ENCODE data around the gene IFNA1.

IFNA1 gene

DNA sequence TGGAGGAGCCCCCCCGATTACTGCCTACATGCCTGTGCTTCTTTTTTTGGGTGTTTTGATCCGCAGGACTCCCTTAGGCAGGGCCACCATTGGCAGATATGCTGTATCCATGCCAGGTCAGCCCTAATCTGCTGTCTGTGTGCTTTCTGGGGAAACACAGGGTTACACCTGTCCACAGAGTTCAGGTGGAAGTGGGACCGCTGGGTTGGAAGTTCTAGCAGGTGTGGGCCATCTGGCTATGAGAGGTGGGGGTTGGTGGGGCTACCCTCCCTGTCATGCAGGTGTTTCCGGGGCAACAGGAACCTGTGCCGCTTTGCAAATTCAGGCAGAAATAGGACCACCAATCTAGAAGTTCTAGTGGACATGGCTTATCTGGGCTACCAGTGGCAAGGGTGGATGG is 24.9 kb downstream of the IFNA1 start:
- TF ChIP-seq, protein P1, sequence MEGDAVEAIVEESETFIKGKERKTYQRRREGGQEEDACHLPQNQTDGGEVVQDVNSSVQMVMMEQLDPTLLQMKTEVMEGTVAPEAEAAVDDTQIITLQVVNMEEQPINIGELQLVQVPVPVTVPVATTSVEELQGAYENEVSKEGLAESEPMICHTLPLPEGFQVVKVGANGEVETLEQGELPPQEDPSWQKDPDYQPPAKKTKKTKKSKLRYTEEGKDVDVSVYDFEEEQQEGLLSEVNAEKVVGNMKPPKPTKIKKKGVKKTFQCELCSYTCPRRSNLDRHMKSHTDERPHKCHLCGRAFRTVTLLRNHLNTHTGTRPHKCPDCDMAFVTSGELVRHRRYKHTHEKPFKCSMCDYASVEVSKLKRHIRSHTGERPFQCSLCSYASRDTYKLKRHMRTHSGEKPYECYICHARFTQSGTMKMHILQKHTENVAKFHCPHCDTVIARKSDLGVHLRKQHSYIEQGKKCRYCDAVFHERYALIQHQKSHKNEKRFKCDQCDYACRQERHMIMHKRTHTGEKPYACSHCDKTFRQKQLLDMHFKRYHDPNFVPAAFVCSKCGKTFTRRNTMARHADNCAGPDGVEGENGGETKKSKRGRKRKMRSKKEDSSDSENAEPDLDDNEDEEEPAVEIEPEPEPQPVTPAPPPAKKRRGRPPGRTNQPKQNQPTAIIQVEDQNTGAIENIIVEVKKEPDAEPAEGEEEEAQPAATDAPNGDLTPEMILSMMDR (IDR thresholded peaks at IDR 0.05; ENCODE audit: control insufficient read depth, extremely low read depth, insufficient read depth): no peak
- H3K4me3 ChIP-seq (ENCODE audit: low read depth, low read length): no peak overlapping the region
- no peak for DNase-seq (ENCODE audit: low read depth)

DNA sequence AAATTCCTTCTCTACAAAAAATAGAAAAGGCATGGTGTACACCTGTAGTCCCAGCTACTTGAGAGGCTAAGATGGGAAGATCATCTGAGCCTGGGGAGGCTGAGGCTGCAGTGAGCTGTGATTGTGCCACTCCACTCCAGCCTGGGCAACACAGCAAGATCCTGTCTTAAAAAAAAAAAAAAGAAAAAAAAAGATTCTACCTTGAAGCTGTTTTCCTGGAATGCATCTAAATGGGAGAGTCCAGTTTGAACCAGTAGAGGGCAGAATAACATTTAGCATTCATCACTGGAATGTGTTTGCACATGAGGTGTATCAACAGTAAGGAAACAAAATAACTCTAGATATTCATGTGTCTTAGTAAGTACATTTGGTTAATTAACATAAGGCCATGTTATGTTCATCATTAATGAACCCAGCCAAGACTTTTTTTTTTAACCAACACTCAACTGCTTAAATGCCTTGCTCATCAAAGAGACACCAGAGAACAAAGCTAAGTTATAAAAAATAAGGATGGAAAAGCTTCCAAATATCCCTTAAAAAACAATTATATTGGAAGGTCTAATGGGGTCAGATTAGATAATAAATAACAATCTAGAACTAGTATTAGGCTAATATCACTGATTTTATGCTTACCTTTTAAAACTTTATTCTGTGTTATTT is 25.8 kb downstream of the IFNA1 start:
- no peak overlapping the region for H3K4me3 ChIP-seq (ENCODE audit: low read depth, low read length)
- DNase-seq (ENCODE audit: low read depth): peak; percentile 23
- TF ChIP-seq, protein P1 (IDR thresholded peaks at IDR 0.05; ENCODE audit: control insufficient read depth, extremely low read depth, insufficient read depth): peak; percentile 79

DNA sequence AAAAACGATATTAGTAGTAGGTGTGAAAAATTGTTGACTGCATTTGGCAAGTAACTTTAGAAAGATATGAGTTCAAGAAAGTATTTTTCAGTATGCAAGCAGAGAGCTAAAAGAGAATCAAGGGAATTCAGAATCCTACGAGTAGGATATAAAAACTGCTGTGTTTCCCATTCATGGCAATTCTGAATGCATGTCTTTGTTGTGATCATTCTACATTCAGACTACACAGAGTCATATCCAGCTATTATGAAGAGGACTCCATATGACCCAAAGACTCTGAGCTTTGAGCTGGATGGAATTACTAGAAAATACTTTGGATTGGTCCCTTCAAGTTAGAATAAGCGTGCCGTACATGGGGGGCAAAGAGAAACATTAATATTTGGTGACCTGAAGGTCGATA is 29.9 kb downstream of the IFNA1 start:
- no peak overlapping the region for H3K4me3 ChIP-seq (ENCODE audit: low read depth, low read length)
- no peak for DNase-seq (ENCODE audit: low read depth)
- TF ChIP-seq, protein P1 (IDR thresholded peaks at IDR 0.05; ENCODE audit: control insufficient read depth, extremely low read depth, insufficient read depth): no peak

DNA sequence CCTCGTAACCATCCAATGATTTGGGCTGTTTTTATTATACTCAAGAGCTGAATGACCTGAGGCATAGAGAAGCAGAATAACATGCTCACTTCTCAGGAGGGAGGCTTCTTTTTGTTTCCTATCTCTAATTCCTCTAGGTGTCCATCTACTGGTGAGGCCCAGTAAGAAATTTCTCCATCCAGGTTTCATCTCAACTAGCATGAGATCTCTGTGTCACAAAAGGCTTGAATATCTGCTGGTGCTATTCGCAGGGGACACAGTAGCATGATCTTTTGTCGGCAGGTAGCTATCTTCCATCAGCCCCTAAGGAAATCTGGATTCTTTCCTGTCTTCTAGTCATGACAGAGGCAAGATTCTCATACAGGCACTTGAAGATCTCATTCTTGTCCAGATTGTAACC is 33.0 kb downstream of the IFNA1 start:
- no peak for DNase-seq (ENCODE audit: low read depth)
- no peak overlapping the region for H3K4me3 ChIP-seq (ENCODE audit: low read depth, low read length)
- TF ChIP-seq, protein P1 (IDR thresholded peaks at IDR 0.05; ENCODE audit: control insufficient read depth, extremely low read depth, insufficient read depth): no peak

DNA sequence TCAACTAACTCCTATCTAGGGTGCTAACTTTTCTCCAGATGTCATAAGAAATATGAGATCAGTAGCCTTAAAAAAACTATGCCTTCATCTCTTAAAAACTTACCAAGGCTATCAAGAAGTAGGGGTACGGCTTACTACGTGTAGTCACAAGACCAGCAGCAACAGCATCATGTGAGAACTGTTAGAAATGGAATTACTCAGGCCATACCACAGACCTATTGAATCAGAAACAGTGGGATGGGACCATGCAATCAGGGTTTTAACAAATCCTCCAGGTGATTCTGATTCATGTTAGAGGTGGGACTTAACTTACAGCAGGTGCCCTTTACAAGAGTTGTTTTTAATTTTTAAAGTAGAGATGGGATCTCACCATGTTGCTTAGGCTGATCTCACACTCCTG is 37.2 kb downstream of the IFNA1 start:
- H3K4me3 ChIP-seq (ENCODE audit: low read depth, low read length): no peak overlapping the region
- DNase-seq (ENCODE audit: low read depth): no peak
- TF ChIP-seq, protein P1 (IDR thresholded peaks at IDR 0.05; ENCODE audit: control insufficient read depth, extremely low read depth, insufficient read depth): no peak

DNA sequence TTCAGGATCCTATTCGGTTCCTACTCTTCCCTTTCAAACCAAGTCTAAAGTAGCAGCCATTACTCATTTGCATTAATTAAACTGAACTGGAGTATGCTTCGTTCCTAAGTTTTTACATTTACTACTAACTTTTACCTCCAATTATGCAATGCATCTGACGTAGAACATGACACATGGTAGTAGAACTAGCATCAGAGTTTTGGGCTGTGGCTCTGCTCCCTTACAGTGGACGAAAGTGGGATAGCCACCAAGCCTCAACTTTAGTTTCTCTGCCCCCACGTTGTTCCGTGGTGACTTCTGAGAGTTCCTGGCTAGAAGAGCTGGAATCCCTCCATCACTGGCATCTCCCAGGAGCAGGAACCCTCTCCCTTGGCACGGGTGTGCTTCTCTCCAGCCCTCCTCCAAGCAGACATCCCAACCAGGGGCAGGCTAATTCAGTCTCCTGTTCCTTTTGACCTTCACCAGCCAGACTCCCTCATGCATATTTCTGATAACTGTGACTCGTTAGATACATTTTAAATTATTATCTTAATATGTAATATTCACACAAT is 39.0 kb downstream of the IFNA1 start:
- TF ChIP-seq, protein P1 (IDR thresholded peaks at IDR 0.05; ENCODE audit: control insufficient read depth, extremely low read depth, insufficient read depth): no peak
- no peak overlapping the region for H3K4me3 ChIP-seq (ENCODE audit: low read depth, low read length)
- no peak for DNase-seq (ENCODE audit: low read depth)

Measured in LNCaP clone FGC (cell line).